ENCODE data around the gene ABCC6.
"Not testable (repeated sequence)": the region's sequence is repeated elsewhere in the genome, so short reads cannot be mapped to it uniquely, and the experiment has no call there.

Gene ABCC6

GRCh38 chr16:16221382-16221781, 1.9 kb downstream of the ABCC6 start:
- not testable (repeated sequence) for DNase-seq

DNA sequence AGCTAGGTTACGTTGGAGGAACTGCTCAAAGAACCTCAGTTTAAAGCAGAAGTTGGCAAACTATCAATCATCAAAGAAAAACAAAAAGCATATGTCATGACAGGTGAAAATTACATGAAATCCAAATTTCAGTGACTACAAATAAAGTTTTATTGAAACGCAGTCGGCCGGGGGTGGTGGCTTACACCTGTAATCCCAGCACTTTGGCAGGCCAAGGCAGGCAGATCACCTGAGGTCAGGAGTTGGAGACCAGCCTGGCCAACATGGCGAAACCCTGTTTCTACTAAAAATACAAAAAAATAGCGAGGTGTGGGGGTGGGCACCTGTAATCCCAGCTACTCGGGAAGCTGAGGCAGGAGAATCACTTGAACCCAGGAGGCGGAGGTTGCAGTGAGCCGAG, 2.8 kb downstream of the ABCC6 start:
- not testable (repeated sequence) for DNase-seq

- DNase-seq: not testable (repeated sequence)
These were observed 4.5 kb downstream of the ABCC6 start for GRCh38 chr16:16218787-16219186.

DNA sequence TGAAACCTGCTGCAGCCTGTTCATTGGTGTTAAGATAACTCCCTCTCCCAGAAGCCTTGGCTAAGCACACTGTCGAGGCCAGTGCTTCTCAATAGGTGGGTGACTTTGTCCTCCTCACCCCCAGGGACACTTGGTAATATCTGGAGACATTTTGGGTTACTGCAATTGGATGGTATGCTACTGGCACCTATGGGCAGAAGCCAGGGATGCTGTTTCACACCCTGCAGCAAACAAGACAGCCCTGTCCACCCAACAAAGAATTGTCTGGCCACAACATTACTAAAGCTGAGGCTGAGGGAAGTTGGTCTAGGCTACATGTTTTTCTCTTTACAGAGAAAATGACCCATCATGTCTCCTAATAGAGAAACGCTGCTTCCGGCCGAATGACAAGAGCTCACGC, 4.9 kb downstream of the ABCC6 start:
- not testable (repeated sequence) for DNase-seq

GRCh38 chr16:16213863-16214293, 9.4 kb downstream of the ABCC6 start:
- not testable (repeated sequence) for DNase-seq

- not testable (repeated sequence) for DNase-seq
These were observed 11.9 kb downstream of the ABCC6 start for GRCh38 chr16:16211404-16211803.

DNA sequence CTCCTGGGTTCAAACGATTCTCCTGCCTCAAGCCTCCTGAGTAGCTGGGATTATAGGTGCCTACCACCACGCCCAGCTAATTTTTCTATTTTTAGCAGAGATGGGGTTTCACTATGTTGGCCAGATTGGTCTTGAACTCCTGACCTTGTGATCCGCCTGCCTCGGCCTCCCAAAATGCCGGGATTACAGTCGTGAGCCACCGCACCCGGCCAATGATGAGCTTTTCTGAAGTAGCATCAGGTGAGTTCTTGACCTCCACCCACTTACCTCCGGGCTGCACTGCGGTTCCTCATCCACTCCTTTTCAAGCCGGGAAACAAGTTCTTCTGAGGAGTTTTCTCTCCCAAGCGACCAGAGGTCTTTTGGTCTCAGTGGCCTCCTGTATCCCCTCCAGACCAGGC, 14.8 kb downstream of the ABCC6 start:
- not testable (repeated sequence) for DNase-seq

- DNase-seq: not testable (repeated sequence)
These were observed 15.4 kb downstream of the ABCC6 start for GRCh38 chr16:16207787-16208334.

- not testable (repeated sequence) for DNase-seq
These were observed 16.1 kb downstream of the ABCC6 start for GRCh38 chr16:16207097-16207786.

DNA sequence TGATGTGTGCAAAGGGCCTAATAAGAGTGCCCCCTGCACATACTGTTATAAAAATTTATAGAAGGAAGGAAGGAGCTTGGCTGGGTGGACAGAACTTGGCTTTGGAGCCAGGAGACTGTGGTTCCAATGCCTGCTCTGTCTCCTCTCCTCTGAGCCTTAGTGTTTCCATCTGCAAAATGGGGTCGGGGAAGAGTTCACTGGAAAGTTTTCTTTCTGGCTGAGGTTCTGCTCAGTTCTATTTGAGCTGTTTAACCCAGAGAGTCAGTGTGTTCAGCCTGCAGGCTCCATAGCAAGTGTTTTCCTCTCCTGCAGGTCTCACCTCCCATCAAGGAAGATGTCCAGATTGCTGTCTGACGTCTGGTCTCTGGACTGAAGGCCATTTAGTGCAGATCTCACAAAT, 17.4 kb downstream of the ABCC6 start:
- DNase-seq: not testable (repeated sequence)

- not testable (repeated sequence) for DNase-seq
These were observed 18.7 kb downstream of the ABCC6 start for GRCh38 chr16:16204552-16204951.

- DNase-seq: not testable (repeated sequence)
These were observed 19.8 kb downstream of the ABCC6 start for GRCh38 chr16:16203494-16203893.

GRCh38 chr16:16202400-16203143, 20.7 kb downstream of the ABCC6 start:
- peak; percentile 84 for DNase-seq

GRCh38 chr16:16201880-16202279, 21.4 kb downstream of the ABCC6 start:
- not testable (repeated sequence) for DNase-seq

DNA sequence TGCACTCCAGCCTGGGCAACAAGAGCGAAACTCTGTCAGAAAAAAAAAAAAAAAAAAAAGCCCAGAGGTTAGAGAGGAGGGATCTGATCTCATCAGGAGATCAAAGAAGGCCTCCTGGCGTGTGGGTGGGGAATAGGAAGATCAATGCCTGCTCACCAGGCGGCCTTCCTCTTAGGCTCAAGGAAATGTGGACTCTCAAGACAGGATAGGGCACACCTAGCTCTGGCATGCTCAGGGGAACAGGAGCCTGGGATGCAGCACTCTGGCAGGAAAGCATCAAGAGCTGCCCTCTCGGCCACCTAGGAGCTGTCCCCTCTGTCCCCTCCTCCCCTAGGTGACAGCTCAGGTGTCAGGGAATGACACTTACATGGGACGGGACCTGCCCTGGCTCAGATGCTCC, 22.9 kb downstream of the ABCC6 start:
- not testable (repeated sequence) for DNase-seq

- DNase-seq: not testable (repeated sequence)
These were observed 23.9 kb downstream of the ABCC6 start for GRCh38 chr16:16199428-16199827.

DNA sequence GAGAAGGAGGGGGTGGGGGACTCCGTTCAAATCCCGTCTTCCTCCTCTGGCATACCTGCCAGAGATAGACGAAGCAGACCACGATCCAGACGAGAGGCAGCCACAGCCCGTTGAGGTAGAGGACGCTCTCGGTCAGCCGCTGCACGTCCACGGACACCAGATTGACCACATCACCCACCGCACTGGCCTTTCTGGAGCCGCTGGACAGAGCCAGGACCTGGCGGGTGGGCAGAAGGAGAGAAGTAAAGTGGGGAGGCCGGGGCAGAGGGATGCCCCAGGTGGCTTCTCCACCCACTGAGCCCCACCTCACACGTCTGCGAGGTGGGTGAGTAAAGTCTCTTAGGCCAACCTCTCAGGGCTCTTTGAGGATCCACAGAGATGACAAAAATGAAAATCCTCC, 25.3 kb downstream of the ABCC6 start:
- DNase-seq: no peak

DNA sequence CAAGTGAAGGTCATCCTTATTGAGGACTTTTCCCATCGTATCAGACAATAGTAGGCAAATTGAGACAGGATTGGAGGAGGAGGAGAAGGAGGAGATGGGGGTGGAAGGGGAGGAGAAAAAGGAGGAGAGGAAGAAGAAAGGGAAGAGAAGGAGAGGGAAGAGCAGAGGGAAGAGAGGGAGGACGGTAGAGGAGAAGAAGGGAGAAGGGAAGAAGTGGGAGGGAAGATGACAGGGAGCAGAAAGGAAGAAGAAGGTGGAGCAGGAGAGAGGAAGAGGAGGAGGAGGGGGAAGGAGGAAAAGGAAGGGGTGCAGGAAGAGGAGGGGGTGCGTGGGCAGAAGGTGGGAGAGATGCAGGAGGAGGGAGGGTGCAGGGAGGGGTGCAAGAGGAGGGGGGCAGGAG, 26.0 kb downstream of the ABCC6 start:
- no peak for DNase-seq

- no peak for DNase-seq
These were observed 27.2 kb downstream of the ABCC6 start for GRCh38 chr16:16196099-16196498.

DNA sequence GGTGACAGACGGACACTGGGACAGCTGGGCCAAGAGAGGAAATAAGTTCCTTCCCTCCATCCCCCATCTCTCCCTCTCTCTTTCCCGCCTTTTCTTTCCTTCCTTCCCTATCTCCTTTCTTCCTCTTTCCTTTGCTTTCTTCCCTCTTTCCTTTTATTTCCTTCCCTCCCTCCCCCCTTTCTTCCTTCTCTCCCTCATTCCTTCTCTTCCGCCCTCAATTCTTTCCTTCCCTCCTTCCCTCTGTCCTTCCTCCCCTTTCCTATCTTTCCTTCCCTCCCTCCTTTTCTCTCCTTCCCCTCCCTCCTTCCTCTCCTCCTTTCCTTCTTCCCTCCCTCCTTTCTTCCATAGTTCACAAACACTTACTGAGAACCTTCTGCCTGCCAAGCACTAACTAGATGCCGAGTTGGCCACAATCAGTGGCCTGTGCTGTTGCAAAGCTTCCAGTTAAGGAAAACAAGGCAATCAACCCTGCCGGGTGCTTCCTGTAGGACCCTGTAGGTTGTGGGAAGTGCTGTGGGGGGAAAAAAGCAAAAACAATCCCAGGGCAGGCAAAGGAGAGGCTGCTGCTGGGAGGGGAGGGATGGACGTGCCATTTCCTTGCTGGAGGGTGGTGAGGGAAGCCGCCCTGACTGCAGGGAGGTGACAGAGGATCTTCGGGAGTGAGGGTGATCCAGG, 31.7 kb downstream of the ABCC6 start:
- DNase-seq: no peak

- DNase-seq: not testable (repeated sequence)
These were observed 32.3 kb downstream of the ABCC6 start for GRCh38 chr16:16190966-16191365.

- no peak for DNase-seq
These were observed 32.7 kb downstream of the ABCC6 start for GRCh38 chr16:16190546-16190945.

DNA sequence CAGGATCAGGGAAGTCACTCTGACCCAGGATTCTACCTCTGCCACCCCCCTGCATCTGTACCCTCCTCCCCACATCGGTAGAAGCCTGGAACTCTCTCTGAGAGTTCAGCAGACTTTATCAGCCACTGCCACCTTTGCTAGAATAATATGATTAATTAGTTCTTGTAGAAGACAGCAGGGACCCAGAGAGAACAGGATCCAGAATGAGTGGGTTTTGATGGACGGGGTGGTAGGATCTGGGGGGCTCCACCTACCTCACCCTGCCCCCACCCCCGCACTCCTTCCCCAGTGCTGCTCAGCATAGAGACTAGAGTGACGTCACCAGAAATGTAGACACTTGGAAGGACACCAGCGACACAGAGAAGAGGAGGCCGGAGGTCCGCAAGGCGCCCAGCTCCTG, 33.5 kb downstream of the ABCC6 start:
- no peak for DNase-seq

All from NCI-H510A treated with DMSO at 0.1 percent for 48 hours (cell line).